Neural progenitor cell (in vitro differentiated cells): ENCODE data around the gene MYO15B. TPM values are rescaled to one million over a fixed set of nuclear protein-coding genes. Genes with fewer than 3 reads are reported as not detected.

ENCODE experiments used
- DNase-seq: peaks from one replicate; pipeline ENCODE4 v3.0.0-alpha.2; 2016; ENCODE audit warnings: low spot score
- H2AFZ ChIP-seq: fragments of 200-600 bp; sonication (generic); replicated peaks from 2 replicates; pipeline ENCODE4 v1.6.1; 2016; ENCODE audit warnings: antibody characterized with exemption
- H3F3A ChIP-seq: fragments of 200-600 bp; sonication (generic); 2 replicates; pipeline ENCODE4 v1.6.1; 2016; ENCODE audit warnings: antibody characterized with exemption, low read depth
- H3K27ac ChIP-seq: fragments of 200-600 bp; sonication (generic); 2 replicates; pipeline ENCODE4 v1.5.1; 2016; ENCODE audit warnings: mild to moderate bottlenecking
- H3K27me3 ChIP-seq: fragments of 200-600 bp; sonication (generic); 2 replicates; pipeline ENCODE4 v1.6.1; 2016; ENCODE audit warnings: mild to moderate bottlenecking, moderate library complexity
- H3K36me3 ChIP-seq: fragments of 200-600 bp; sonication (generic); 2 replicates; pipeline ENCODE4 v1.5.1; 2016
- H3K4me1 ChIP-seq: fragments of 200-600 bp; sonication (generic); 2 replicates; pipeline ENCODE4 v1.6.1; 2016; ENCODE audit warnings: mixed run types
- H3K4me2 ChIP-seq: fragments of 200-600 bp; sonication (generic); 2 replicates; pipeline ENCODE4 v1.6.1; 2016
- H3K4me3 ChIP-seq: fragments of 200-600 bp; sonication (generic); 2 replicates; pipeline ENCODE4 v1.5.1; 2016
- H3K79me2 ChIP-seq: fragments of 200-600 bp; sonication (generic); 2 replicates; pipeline ENCODE4 v1.6.1; 2016; ENCODE audit warnings: low read depth
- H3K9ac ChIP-seq: fragments of 200-600 bp; sonication (generic); 2 replicates; pipeline ENCODE4 v1.6.1; 2016
- H3K9me3 ChIP-seq: fragments of 200-600 bp; sonication (generic); 2 replicates; pipeline ENCODE4 v1.5.1; 2016; ENCODE audit warnings: low read depth
- H4K20me1 ChIP-seq: fragments of 200-600 bp; sonication (generic); 2 replicates; pipeline ENCODE4 v1.6.1; 2016; ENCODE audit warnings: low read depth
- H3K27ac Mint-ChIP-seq: 3 replicates; pipeline ENCODE4 v1.8.0; 2021; ENCODE audit warnings: mixed read lengths
- H3K27me3 Mint-ChIP-seq: 2 replicates; pipeline ENCODE4 v1.8.0; 2022; ENCODE audit warnings: low read depth, mild to moderate bottlenecking, inconsistent platforms, moderate library complexity, mixed read lengths; ENCODE audit not compliant: insufficient read depth
- H3K36me3 Mint-ChIP-seq: 3 replicates; pipeline ENCODE4 v1.8.0; 2021; ENCODE audit warnings: mixed read lengths
- H3K4me1 Mint-ChIP-seq: 3 replicates; pipeline ENCODE4 v1.8.0; 2021; ENCODE audit warnings: mixed read lengths
- H3K4me3 Mint-ChIP-seq: 3 replicates; pipeline ENCODE4 v1.8.0; 2021; ENCODE audit warnings: mild to moderate bottlenecking, moderate library complexity, mixed read lengths
- H3K9me3 Mint-ChIP-seq: 3 replicates; pipeline ENCODE4 v1.8.0; 2020; ENCODE audit warnings: mixed read lengths
- CTCF ChIP-seq: fragments of 200-600 bp; sonication (generic); IDR thresholded peaks from 2 replicates; pipeline ENCODE4 v1.5.1; 2017; ENCODE audit warnings: antibody characterized with exemption, mild to moderate bottlenecking
- EZH2 ChIP-seq: fragments of 200-600 bp; sonication (generic); IDR thresholded peaks from 2 replicates; pipeline ENCODE4 v1.6.1; 2017; ENCODE audit warnings: antibody characterized with exemption, mild to moderate bottlenecking, moderate library complexity
- EZH2phosphoT487 ChIP-seq: fragments of 200-600 bp; sonication (generic); IDR thresholded peaks from 2 replicates; pipeline ENCODE4 v1.6.1; 2017; ENCODE audit warnings: antibody characterized with exemption
- total RNA-seq: library from RNA; depleted of rRNA; stranded (reverse); fragments of >200 nt; gene quantifications from 2 replicates; pipeline ENCODE4 v1.2.3, GENCODE V29; 2015; ENCODE audit warnings: low replicate concordance

MYO15B gene
- total RNA-seq, 1 donor from 2014 or later: 10.2 TPM

GRCh38 chr17:75654176-75654575 is 66.6 kb downstream of the MYO15B start:
- no peaks in the 10 kb centered on the region for H3K27me3 Mint-ChIP-seq
- H3K9me3 ChIP-seq: no peaks in the 10 kb centered on the region
- H3K27me3 ChIP-seq: no peaks in the 10 kb centered on the region
- no peaks in the 10 kb centered on the region for H3K9me3 Mint-ChIP-seq
- no peak overlapping the region for H3K4me2 ChIP-seq
- H3K79me2 ChIP-seq: no peaks in the 10 kb centered on the region
- H3K36me3 ChIP-seq: no peaks in the 10 kb centered on the region
- H3K27ac Mint-ChIP-seq: no peak overlapping the region
- no peaks in the 10 kb centered on the region for H4K20me1 ChIP-seq
- H3K4me1 ChIP-seq: no peaks in the 10 kb centered on the region
- no peak overlapping the region for H2AFZ ChIP-seq
- H3K4me3 ChIP-seq: no peak overlapping the region
- DNase-seq: no peak
- H3K4me3 Mint-ChIP-seq: no peak overlapping the region
- H3K9ac ChIP-seq: no peak overlapping the region
- H3F3A ChIP-seq: peaks cover 18% of the 10 kb centered on the region
- no peaks in the 10 kb centered on the region for H3K4me1 Mint-ChIP-seq
- peaks cover 7% of the 10 kb centered on the region for H3K36me3 Mint-ChIP-seq
- H3K27ac ChIP-seq: no peak overlapping the region
- no peak for TF ChIP-seq CTCF
- no peak for TF ChIP-seq EZH2phosphoT487
- no peak for TF ChIP-seq EZH2

- no peak overlapping the region for H2AFZ ChIP-seq
- H3K4me3 ChIP-seq: no peak overlapping the region
- Mint-ChIP-seq H3K4me1 (no peaks in the 10 kb centered on the region), H3K36me3 (peaks cover 11% of the 10 kb centered on the region), H3K9me3 (no peaks in the 10 kb centered on the region), H3K27me3 (no peaks in the 10 kb centered on the region), H3K27ac (no peak overlapping the region), H3K4me3 (no peak overlapping the region)
- no peaks in the 10 kb centered on the region for H4K20me1 ChIP-seq
- no peaks in the 10 kb centered on the region for H3K27me3 ChIP-seq
- H3K4me2 ChIP-seq: no peak overlapping the region
- H3K79me2 ChIP-seq: no peaks in the 10 kb centered on the region
- TF ChIP-seq EZH2 (no peak), EZH2phosphoT487 (no peak), CTCF (no peak)
- H3K9me3 ChIP-seq: no peaks in the 10 kb centered on the region
- peaks cover 16% of the 10 kb centered on the region for H3F3A ChIP-seq
- H3K4me1 ChIP-seq: no peaks in the 10 kb centered on the region
- H3K36me3 ChIP-seq: no peaks in the 10 kb centered on the region
- H3K27ac ChIP-seq: no peak overlapping the region
- DNase-seq: no peak
- H3K9ac ChIP-seq: no peak overlapping the region
These were observed 70.6 kb downstream of the MYO15B start for GRCh38 chr17:75658237-75658636.

GRCh38 chr17:75661531-75661930 is 73.9 kb downstream of the MYO15B start:
- H3K4me3 ChIP-seq: no peak overlapping the region
- H3K9ac ChIP-seq: no peak overlapping the region
- DNase-seq: no peak
- TF ChIP-seq EZH2phosphoT487 (no peak), CTCF (no peak), EZH2 (no peak)
- Mint-ChIP-seq H3K4me3 (no peak overlapping the region), H3K9me3 (no peaks in the 10 kb centered on the region), H3K27me3 (no peaks in the 10 kb centered on the region), H3K36me3 (peaks cover 11% of the 10 kb centered on the region), H3K27ac (no peak overlapping the region), H3K4me1 (peaks cover 12% of the 10 kb centered on the region)
- H3K27ac ChIP-seq: no peak overlapping the region
- peaks cover 16% of the 10 kb centered on the region for H3K79me2 ChIP-seq
- H3K36me3 ChIP-seq: no peaks in the 10 kb centered on the region
- H3F3A ChIP-seq: no peaks in the 10 kb centered on the region
- H3K9me3 ChIP-seq: no peaks in the 10 kb centered on the region
- no peaks in the 10 kb centered on the region for H4K20me1 ChIP-seq
- no peak overlapping the region for H2AFZ ChIP-seq
- H3K27me3 ChIP-seq: no peaks in the 10 kb centered on the region
- no peak overlapping the region for H3K4me2 ChIP-seq
- H3K4me1 ChIP-seq: peaks cover 6% of the 10 kb centered on the region
